Mucosa of descending colon (tissue), 3 donors: ENCODE measurements around the gene DACH1. TPM values are rescaled to one million over a fixed set of nuclear protein-coding genes. Genes with fewer than 3 reads are reported as not detected.
"Not testable (repeated sequence)": the region's sequence is repeated elsewhere in the genome, so short reads cannot be mapped to it uniquely, and the experiment has no call there.

ENCODE experiments used
- ATAC-seq: fragments of 200-7000 bp; cut with Tn5 transposase; one replicate; pipeline ENCODE4 v1.9.1; 2020; ENCODE audit warnings: mild to moderate bottlenecking, moderate library complexity
- DNase-seq, 3 donors: peaks; one replicate each; pipeline ENCODE4 v3.0.0-alpha.2; 2020
- H3K36me3 ChIP-seq: fragments of 200-600 bp; one replicate; pipeline ENCODE4 v1.8.0; 2021; ENCODE audit warnings: low read depth, mild to moderate bottlenecking
- H3K4me1 ChIP-seq: fragments of 200-600 bp; one replicate; pipeline ENCODE4 v1.8.0; 2021; ENCODE audit warnings: low read depth, mild to moderate bottlenecking
- H3K4me3 ChIP-seq: fragments of 200-600 bp; one replicate; pipeline ENCODE4 v1.8.0; 2021; ENCODE audit warnings: mild to moderate bottlenecking
- H3K9me3 ChIP-seq: fragments of 200-600 bp; one replicate; pipeline ENCODE4 v1.8.0; 2021; ENCODE audit warnings: mild to moderate bottlenecking
- intact Hi-C, 2 donors: fragments of 100-400 bp; cut with DNase I in 1 of 2; cut with micrococcal nuclease in 1 of 2; formaldehyde crosslinking; loops; one replicate each; pipeline versions ENCODE4 v1.11.0 to v1.11.1; 2022; cut with DNase I, micrococcal nuclease
- total RNA-seq, 3 donors: library from RNA; stranded (reverse); fragmentation: NEBNext Ultra II Directional in 2 of 3; extraction: Animal tissue kit (Norgen Biotek cat#: 25700) in 2 of 3; gene quantifications; one replicate each; pipeline versions ENCODE4 v1.2.1 to v1.2.4, GENCODE V29; 2021 to 2023
- TF ChIP-seq, protein P1 (sequence below): fragments of 200-600 bp; IDR thresholded peaks from one replicate; pipeline ENCODE4 v1.8.0; 2022; ENCODE audit warnings: antibody characterized with exemption, mild to moderate bottlenecking
- donor health status: DM: no; HTN: no; CAD: no; lungs with moderate emphysema.
- donor health status: DM: no; HTN: no; CAD: no.
- donor health status: DM: no; HTN: yes; CAD: no.

Gene DACH1
- total RNA-seq, 3 donors from 2014 or later = 3.2 to 6.5 (median 6.4) TPM

DNA sequence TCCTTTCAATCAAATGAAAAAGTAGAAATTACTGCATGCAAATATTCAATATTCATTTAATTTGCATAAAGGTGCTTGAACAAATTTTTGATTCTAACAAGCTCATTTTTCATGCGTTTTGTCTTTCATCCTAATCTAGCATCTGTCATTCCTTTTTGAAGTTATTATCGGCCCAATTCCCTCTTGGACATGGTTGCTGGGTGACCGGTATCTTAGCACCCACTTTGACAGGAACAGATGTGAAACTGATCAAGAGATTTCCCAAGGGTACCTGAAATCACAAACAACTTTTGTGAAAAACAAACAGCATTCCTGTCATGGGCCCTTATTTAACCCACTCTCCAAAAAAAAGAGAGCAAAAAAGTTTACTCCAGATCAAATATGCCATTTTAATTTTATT lies 13.3 kb downstream of the DACH1 start:
- Histone ChIP-seq H3K36me3 (no peaks in the 10 kb centered on the region), H3K4me3 (no peak overlapping the region), H3K4me1 (no peaks in the 10 kb centered on the region), H3K9me3 (no peaks in the 10 kb centered on the region)
- intact Hi-C loops = no loop called here
- no peak for DNase-seq
- ATAC-seq = no peak
- TF ChIP-seq, protein P1, sequence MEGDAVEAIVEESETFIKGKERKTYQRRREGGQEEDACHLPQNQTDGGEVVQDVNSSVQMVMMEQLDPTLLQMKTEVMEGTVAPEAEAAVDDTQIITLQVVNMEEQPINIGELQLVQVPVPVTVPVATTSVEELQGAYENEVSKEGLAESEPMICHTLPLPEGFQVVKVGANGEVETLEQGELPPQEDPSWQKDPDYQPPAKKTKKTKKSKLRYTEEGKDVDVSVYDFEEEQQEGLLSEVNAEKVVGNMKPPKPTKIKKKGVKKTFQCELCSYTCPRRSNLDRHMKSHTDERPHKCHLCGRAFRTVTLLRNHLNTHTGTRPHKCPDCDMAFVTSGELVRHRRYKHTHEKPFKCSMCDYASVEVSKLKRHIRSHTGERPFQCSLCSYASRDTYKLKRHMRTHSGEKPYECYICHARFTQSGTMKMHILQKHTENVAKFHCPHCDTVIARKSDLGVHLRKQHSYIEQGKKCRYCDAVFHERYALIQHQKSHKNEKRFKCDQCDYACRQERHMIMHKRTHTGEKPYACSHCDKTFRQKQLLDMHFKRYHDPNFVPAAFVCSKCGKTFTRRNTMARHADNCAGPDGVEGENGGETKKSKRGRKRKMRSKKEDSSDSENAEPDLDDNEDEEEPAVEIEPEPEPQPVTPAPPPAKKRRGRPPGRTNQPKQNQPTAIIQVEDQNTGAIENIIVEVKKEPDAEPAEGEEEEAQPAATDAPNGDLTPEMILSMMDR = no peak

DNA sequence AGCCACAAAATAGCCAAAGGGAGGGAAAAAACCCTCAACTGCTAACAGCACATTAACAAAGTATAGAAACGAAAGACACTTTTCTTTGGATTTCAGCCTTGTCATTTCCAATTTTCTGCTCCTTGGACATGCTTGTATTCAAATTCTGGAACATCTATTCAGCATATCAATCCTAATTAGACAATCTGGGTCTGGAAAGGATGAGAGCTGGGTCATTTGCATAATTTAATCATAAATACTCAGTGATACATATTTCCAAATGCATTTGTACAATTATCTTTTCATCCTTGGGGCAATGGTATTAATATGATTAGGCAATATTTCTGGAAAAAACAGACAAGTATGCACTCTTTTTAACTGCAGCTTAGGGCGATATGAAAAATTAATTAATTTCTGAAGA lies 14.3 kb downstream of the DACH1 start:
- H3K36me3 ChIP-seq = no peaks in the 10 kb centered on the region
- no peaks in the 10 kb centered on the region for H3K4me1 ChIP-seq
- H3K9me3 ChIP-seq = no peaks in the 10 kb centered on the region
- intact Hi-C loops = no loop called here
- no peak overlapping the region for H3K4me3 ChIP-seq
- TF ChIP-seq, protein P1 = no peak
- no peak for DNase-seq
- ATAC-seq = no peak

DNA sequence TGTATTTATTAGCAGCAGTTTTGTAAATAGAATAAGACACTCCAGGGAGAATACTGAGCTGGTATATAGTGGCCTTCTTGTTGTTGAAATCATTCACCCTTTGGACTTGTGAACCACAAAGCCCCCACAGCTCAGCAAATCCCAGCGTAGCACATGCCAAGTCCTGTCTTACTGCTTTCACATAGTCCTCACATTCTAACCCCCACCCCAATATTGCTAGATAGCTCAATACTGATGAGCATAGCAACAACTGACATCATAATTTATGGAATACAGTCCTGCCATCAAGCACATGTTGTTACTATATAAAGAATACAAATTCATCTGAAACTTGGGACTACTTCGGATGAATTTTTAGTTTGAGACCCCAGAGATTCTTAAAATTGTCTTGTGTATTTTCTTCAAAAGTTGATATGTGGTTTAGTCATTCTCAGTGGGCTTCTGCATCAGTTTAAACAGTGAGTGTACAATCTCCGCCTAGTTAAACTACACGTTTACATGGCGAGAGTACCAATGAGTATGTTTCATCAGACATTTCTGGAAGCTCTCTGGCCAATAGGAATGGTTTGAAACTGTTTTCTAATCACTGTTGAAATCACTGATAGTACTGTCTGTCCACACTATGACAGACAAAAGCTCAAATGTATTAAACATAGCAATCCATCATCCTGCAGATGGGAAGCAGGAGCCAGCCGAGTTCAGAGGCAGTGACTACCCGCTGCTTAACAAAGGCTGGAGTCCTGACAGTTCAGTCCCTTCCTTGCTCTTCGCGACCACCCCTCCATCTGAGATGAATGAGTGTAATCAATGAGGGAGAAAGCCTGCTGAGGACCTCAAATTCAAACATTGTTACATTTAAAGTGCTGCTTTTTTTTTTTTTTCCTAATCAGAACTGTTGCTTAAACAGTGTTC lies 15.2 kb downstream of the DACH1 start:
- Histone ChIP-seq H3K4me3 (no peak overlapping the region), H3K36me3 (no peaks in the 10 kb centered on the region), H3K4me1 (no peaks in the 10 kb centered on the region), H3K9me3 (no peaks in the 10 kb centered on the region)
- intact Hi-C loops = no loop called here
- no peak for ATAC-seq
- TF ChIP-seq, protein P1 = no peak
- DNase-seq = no peak

DNA sequence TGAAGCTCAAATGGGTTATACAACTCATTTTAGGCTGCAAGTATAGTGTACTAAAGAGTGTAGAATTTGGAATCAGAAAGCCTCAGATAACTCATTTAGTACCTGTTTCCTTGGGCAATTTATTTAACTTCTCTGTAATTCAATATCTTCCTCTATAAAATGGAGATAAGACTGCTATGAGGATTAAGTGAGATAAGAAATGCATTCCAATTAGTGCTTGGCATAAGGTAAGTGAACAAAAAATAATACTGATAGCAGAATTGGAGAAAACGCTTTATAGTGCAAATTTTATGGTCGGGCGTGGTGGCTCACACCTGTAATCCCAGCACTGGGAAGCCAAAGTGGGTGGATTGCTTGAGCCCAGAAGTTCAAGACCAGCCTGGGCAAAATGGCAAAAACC lies 25.0 kb downstream of the DACH1 start:
- peak; percentile 54 for ATAC-seq

DNA sequence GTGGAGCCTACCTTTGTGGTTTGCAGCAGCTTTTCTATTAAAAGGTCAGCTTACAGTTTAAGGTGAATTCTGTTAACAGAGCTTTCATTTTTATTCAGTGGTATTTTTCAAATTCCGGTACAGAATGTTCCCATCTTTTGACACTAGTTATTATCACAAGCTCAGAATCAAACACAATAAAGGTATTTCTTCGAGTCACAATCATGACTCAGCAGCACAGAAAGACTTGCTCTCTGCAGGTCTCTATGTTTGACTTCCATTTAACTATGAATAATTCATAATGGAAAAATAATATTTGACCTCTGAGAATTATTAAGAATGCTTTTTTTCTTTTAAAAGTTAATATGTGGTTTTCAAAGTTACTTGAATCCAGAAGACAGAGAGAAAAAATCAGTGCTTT lies 28.2 kb downstream of the DACH1 start:
- no peaks in the 10 kb centered on the region for H3K9me3 ChIP-seq
- ATAC-seq (no peak), DNase-seq (no peak)
- H3K4me1 ChIP-seq = peaks cover 6% of the 10 kb centered on the region
- H3K36me3 ChIP-seq = no peaks in the 10 kb centered on the region
- H3K4me3 ChIP-seq = no peak overlapping the region
- intact Hi-C loops = no loop called here
- TF ChIP-seq, protein P1 = no peak

More for the DNA sequence above, 25.0 kb downstream of the DACH1 start:
- no peak overlapping the region for H3K4me3 ChIP-seq
- peak in 2 of 3 donors; percentile 13 to 38 for DNase-seq
- no peaks in the 10 kb centered on the region for H3K4me1 ChIP-seq
- no peaks in the 10 kb centered on the region for H3K36me3 ChIP-seq
- H3K9me3 ChIP-seq = no peaks in the 10 kb centered on the region
- TF ChIP-seq, protein P1 = no peak
- intact Hi-C loops = no loop called here

DNA sequence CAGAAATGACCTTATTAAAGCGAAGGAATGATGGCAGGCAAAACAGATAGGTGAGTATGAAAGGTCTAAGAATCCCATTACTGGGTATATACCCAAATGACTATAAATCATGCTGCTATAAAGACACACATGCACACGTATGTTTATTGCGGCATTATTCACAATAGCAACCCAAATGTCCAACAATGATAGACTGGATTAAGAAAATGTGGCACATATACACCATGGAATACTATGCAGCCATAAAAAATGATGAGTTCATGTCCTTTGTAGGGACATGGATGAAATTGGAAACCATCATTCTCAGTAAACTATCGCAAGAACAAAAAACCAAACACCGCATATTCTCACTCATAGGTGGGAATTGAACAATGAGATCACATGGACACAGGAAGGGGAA lies 29.4 kb downstream of the DACH1 start:
- ATAC-seq, H3K4me3 ChIP-seq, H3K9me3 ChIP-seq, H3K36me3 ChIP-seq, H3K4me1 ChIP-seq, DNase-seq, intact Hi-C loops: not testable (repeated sequence)
